ENCODE results near the gene DLGAP5.

Gene DLGAP5

DNA sequence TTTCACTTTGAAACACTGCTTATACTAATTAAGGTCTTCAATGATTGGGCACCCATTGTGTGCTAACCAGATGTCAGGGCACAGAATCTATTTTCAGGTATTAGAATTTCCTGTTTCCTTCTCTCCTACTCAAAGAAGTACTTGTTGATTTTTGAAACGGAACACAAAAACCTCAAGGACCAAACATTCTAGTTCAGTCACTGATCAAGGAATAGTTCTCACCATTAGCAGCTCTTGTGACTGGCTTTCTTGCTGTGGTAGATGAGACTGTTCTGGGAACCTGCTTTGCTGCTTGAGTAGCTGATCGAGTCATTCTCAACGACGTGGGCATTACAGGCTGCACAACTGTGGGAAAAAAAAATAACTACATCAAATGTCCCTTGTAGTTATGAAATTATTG is 11.0 kb downstream of the DLGAP5 start:
- Histone ChIP-seq H3K9me3 (ENCODE audit: insufficient read depth, low read length) (no peaks in the 10 kb centered on the region), H3K27ac (ENCODE audit: low read length) (no peak overlapping the region), H3K79me2 (ENCODE audit: low read length) (0 out of 2 replicates have a peak, but pooled peaks cover 3% of the 10 kb centered on the region), H3K36me3 (replicated peaks; ENCODE audit: low read depth, low read length) (peaks cover 59% of the 10 kb centered on the region), H3K9ac (ENCODE audit: low read length) (no peak overlapping the region), H4K20me1 (ENCODE audit: insufficient read depth, low read length) (no peaks in the 10 kb centered on the region), H3K4me2 (ENCODE audit: low read length) (no peak overlapping the region), H3K4me3 (ENCODE audit: low read length) (no peak overlapping the region), H3K4me1 (ENCODE audit: low read length) (no peaks in the 10 kb centered on the region), H2AFZ (ENCODE audit: low read depth, low read length) (no peak overlapping the region), H3K27me3 (ENCODE audit: low read depth, low read length) (no peaks in the 10 kb centered on the region)
- TF ChIP-seq, protein P1, sequence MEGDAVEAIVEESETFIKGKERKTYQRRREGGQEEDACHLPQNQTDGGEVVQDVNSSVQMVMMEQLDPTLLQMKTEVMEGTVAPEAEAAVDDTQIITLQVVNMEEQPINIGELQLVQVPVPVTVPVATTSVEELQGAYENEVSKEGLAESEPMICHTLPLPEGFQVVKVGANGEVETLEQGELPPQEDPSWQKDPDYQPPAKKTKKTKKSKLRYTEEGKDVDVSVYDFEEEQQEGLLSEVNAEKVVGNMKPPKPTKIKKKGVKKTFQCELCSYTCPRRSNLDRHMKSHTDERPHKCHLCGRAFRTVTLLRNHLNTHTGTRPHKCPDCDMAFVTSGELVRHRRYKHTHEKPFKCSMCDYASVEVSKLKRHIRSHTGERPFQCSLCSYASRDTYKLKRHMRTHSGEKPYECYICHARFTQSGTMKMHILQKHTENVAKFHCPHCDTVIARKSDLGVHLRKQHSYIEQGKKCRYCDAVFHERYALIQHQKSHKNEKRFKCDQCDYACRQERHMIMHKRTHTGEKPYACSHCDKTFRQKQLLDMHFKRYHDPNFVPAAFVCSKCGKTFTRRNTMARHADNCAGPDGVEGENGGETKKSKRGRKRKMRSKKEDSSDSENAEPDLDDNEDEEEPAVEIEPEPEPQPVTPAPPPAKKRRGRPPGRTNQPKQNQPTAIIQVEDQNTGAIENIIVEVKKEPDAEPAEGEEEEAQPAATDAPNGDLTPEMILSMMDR (IDR thresholded peaks at IDR 0.05; ENCODE audit: low read depth, low read length): no peak
- no peak for TF ChIP-seq EZH2phosphoT487 (IDR thresholded peaks at IDR 0.05; ENCODE audit: low read depth)

DNA sequence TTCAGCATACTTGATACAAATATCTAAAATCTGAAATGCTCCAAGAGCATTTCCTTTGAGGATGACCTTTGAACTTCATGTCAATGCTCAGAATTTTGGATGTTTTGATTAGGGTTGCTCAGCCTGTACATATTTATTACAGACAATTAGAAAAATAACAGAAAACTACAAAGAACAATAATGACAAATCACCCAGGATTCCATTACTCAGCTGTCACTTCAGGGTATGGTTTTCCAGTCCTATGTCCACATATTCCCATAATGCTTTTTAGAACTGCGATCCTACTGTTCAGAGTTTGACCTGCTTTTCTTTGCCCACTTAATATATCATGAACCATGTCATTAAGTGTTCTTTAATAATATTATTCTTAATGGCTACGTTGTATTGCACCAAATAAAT is 11.4 kb downstream of the DLGAP5 start:
- Histone ChIP-seq H3K9ac (ENCODE audit: low read length) (no peak overlapping the region), H3K27ac (ENCODE audit: low read length) (no peak overlapping the region), H2AFZ (ENCODE audit: low read depth, low read length) (no peak overlapping the region), H3K9me3 (ENCODE audit: insufficient read depth, low read length) (no peaks in the 10 kb centered on the region), H3K4me3 (ENCODE audit: low read length) (no peak overlapping the region), H3K27me3 (ENCODE audit: low read depth, low read length) (no peaks in the 10 kb centered on the region), H3K36me3 (replicated peaks; ENCODE audit: low read depth, low read length) (peaks cover 60% of the 10 kb centered on the region), H3K4me1 (ENCODE audit: low read length) (no peaks in the 10 kb centered on the region), H4K20me1 (ENCODE audit: insufficient read depth, low read length) (no peaks in the 10 kb centered on the region), H3K79me2 (ENCODE audit: low read length) (0 out of 2 replicates have a peak, but pooled peaks cover 3% of the 10 kb centered on the region), H3K4me2 (ENCODE audit: low read length) (no peak overlapping the region)
- TF ChIP-seq EZH2phosphoT487 (IDR thresholded peaks at IDR 0.05; ENCODE audit: low read depth): no peak
- TF ChIP-seq, protein P1 (IDR thresholded peaks at IDR 0.05; ENCODE audit: low read depth, low read length): no peak

DNA sequence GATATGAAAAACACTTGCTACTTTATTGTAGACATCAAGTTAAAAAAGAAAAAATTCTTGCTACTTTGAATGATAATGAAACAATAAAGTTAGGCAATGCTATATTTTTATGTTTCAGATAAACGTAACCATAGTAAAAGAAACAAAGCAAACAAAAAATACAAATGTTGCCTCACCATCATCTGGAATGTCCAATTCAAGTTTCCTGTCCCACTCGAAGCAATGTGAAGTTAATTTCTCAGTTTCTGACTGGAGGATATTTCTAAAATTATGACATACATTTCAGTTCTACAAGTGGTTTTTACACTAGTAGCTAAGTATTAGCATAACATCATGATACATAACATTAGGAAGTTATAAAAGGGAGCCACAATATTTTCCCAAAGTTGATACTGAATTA is 20.9 kb downstream of the DLGAP5 start:
- no peak overlapping the region for H3K27ac ChIP-seq (ENCODE audit: low read length)
- H3K36me3 ChIP-seq (replicated peaks; ENCODE audit: low read depth, low read length): peaks cover 40% of the 10 kb centered on the region
- no peaks in the 10 kb centered on the region for H3K9me3 ChIP-seq (ENCODE audit: insufficient read depth, low read length)
- H3K4me2 ChIP-seq (ENCODE audit: low read length): no peak overlapping the region
- H3K4me1 ChIP-seq (ENCODE audit: low read length): no peaks in the 10 kb centered on the region
- no peak overlapping the region for H2AFZ ChIP-seq (ENCODE audit: low read depth, low read length)
- no peaks in the 10 kb centered on the region for H4K20me1 ChIP-seq (ENCODE audit: insufficient read depth, low read length)
- no peaks in the 10 kb centered on the region for H3K79me2 ChIP-seq (ENCODE audit: low read length)
- no peaks in the 10 kb centered on the region for H3K27me3 ChIP-seq (ENCODE audit: low read depth, low read length)
- TF ChIP-seq EZH2phosphoT487 (IDR thresholded peaks at IDR 0.05; ENCODE audit: low read depth): no peak
- TF ChIP-seq, protein P1 (IDR thresholded peaks at IDR 0.05; ENCODE audit: low read depth, low read length): no peak
- H3K4me3 ChIP-seq (ENCODE audit: low read length): no peak overlapping the region
- no peak overlapping the region for H3K9ac ChIP-seq (ENCODE audit: low read length)

DNA sequence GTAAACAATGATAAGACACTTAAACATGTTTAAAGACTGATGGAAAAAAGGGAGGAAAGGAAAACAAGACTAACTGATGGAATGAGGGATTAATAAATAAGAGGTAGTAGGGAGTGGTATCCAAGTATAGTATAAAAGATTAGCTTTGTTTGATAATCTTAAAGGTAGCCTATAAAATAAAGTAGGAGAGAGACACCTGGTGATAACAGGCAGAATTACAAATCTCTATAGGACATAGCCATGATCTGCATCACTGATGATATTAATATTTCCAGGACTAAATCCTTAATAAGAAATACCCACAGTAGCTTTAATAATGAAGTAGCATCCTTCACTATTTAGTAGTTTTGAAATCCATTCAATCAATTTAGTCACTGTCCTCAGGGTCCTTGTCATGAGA is 30.4 kb downstream of the DLGAP5 start:
- Histone ChIP-seq H3K36me3 (replicated peaks; ENCODE audit: low read depth, low read length) (peaks cover 53% of the 10 kb centered on the region), H3K4me2 (ENCODE audit: low read length) (no peak overlapping the region), H2AFZ (ENCODE audit: low read depth, low read length) (no peak overlapping the region)

More for the DNA sequence above, 30.4 kb downstream of the DLGAP5 start:
- H3K4me1 ChIP-seq (ENCODE audit: low read length): no peaks in the 10 kb centered on the region
- H3K9me3 ChIP-seq (ENCODE audit: insufficient read depth, low read length): no peaks in the 10 kb centered on the region
- no peak overlapping the region for H3K4me3 ChIP-seq (ENCODE audit: low read length)
- no peaks in the 10 kb centered on the region for H3K27me3 ChIP-seq (ENCODE audit: low read depth, low read length)
- H3K79me2 ChIP-seq (ENCODE audit: low read length): no peaks in the 10 kb centered on the region
- TF ChIP-seq, protein P1 (IDR thresholded peaks at IDR 0.05; ENCODE audit: low read depth, low read length): peak; percentile 66
- no peak for TF ChIP-seq EZH2phosphoT487 (IDR thresholded peaks at IDR 0.05; ENCODE audit: low read depth)
- no peaks in the 10 kb centered on the region for H4K20me1 ChIP-seq (ENCODE audit: insufficient read depth, low read length)
- H3K9ac ChIP-seq (ENCODE audit: low read length): no peak overlapping the region
- no peak overlapping the region for H3K27ac ChIP-seq (ENCODE audit: low read length)
